Stimulated activated CD8-positive, alpha-beta memory T cell treated with anti-CD3 and anti-CD28 coated beads, Interleukin-7, amount 100 ng/mL, for 1 hour (primary cell): ENCODE data around the gene LEMD3.

Source experiments
- DNase-seq, 2 donors: peaks; one replicate each; pipeline ENCODE4 v3.0.0-alpha.2; 2020; ENCODE audit warnings: low read depth in 2 of 2

Gene LEMD3

DNA sequence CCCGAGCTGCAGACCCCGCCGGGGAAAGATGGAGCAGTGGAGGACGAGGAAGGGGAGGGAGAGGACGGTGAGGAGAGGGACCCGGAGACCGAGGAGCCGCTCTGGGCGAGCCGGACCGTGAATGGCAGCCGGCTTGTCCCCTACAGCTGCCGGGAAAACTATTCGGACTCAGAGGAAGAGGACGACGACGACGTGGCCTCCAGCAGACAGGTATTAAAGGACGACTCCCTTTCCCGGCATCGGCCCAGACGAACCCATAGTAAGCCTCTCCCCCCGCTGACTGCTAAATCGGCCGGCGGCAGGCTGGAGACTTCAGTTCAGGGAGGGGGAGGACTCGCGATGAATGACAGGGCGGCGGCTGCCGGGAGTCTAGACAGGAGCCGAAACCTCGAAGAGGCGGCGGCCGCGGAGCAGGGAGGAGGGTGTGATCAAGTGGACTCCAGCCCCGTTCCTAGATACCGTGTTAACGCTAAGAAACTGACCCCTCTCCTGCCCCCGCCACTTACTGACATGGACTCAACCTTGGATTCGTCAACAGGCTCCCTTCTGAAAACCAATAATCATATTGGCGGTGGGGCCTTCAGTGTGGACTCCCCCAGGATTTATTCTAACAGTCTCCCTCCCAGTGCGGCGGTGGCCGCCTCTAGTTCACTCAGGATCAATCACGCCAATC, 962 bp downstream of the LEMD3 start:
- peak; percentile 25 to 36 for DNase-seq

DNA sequence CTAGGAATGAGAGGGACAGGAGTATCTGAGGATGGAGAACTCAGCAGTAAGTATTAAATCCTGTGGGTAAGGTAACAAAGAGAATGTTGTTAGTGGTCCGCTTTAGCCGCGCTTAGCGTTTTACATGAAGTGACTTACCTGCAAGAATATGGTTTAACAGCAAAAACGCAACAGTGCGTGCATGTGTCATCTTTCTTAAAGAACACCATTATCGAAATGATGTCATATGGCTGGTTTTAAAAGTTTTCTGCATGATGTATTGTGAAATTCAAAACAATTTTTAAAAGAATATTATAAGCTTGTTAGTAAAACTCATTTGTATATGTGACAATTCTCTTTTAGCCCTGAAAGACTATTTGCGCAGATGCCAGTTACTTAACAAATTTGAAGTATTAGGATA, 1.7 kb downstream of the LEMD3 start:
- no peak for DNase-seq

- DNase-seq, result no peak
Observed at GRCh38 chr12:65171870-65172269, 2.5 kb downstream of the LEMD3 start.

DNA sequence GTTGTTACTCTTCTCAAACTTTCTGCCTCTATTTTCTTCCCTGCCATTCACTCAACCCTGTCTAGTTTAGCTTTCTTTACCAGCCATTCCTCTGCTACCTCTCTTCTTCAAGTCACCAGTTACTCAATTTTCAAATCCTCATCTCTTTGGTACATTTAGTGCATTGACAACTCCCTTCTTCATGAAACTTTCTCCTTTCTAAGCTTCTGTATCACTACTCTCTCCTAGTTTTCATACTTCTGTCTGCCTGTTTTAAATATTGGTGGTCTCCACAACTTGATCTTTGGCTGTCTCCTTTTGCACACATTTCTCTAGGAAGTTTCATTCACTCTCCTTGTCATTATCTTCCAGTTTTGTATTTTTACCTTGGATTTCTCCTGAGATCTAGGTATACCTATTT, 6.0 kb downstream of the LEMD3 start:
- no peak for DNase-seq

DNA sequence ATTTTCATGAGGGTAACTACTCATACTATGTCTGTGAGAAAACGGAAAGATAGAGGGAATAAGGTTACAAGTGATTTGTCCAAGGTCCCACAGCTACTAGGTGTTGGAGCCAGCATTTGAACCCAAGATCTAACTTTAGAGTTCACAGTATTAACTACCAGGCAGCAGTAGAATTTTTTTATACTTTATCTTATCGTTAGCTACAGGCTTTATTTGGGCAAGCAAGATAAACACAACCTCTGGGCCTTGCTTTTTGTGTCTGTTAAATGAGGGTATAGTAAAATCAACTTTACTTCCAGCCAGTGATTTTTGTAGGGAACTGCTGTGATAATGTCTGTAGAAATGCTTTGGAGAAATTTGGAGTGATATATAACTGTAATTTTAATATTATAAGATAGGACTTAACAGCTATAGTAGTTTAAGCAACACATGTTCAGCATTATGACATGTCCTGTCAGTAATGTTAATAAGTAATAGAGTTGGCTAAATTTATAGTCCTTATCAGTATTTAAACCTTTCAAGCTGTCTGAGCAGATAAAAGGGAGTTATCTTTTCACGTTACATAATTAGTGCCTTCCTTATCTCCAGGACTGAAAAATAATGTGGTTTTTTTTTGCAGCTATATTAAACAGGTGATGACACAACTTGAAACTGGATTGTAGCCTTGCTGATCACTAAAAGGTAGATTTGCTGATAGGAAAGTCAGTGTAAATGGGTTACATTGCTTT, 12.8 kb downstream of the LEMD3 start:
- DNase-seq, result no peak

DNA sequence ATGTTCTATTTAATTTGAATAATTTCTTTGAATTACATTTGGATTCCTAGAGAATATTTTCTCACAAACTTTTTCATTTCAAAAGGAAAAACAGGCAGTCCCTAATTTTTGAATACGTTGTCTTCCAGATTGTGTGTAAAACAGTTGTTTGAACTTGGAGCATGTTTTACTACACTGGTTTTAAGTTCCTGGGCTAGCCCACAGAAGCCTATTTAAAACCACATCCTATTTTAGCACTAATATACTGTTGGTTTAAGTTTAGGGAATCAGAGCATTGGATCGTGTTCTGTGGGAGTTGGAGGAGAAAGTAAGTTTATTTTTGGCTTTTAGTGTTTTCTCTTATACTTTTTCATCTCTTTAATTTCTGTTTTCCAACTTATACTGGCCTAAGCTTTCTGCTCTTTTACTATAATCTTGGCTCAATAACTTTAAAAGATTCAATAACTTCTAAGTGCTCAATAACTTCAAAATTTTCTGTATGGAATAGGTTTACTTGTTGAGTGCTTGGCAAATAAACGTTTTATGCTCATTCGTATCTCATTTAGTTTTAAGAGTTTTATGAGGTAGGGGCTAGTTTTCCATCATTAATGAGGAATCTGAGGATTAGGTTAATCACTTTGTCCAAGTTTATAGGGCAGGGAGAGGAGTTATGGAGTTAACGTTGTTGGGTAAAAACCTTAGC, 14.9 kb downstream of the LEMD3 start:
- no peak for DNase-seq

GRCh38 chr12:65184858-65185229, 15.5 kb downstream of the LEMD3 start:
- no peak for DNase-seq

DNA sequence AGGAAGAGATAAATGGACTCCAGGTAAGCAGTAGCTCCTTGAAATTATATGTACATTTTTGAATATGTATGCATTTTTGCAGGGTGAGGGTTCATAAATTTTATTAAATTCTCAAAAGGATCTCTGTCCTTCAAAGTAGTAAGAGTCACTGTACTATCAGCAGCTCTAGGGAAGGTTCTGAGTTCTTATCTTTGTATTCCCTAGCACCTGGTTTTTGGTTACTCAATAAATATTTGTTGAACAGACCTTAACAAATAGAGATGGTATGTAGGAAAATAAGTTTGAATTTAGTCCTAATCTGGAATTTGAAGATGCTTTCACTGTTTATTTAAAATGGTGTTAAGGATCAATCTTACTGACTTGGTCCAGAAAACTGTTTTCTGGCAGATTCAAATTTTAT, 18.3 kb downstream of the LEMD3 start:
- no peak for DNase-seq

- no peak for DNase-seq
Observed at GRCh38 chr12:65188179-65188701, 18.9 kb downstream of the LEMD3 start.

DNA sequence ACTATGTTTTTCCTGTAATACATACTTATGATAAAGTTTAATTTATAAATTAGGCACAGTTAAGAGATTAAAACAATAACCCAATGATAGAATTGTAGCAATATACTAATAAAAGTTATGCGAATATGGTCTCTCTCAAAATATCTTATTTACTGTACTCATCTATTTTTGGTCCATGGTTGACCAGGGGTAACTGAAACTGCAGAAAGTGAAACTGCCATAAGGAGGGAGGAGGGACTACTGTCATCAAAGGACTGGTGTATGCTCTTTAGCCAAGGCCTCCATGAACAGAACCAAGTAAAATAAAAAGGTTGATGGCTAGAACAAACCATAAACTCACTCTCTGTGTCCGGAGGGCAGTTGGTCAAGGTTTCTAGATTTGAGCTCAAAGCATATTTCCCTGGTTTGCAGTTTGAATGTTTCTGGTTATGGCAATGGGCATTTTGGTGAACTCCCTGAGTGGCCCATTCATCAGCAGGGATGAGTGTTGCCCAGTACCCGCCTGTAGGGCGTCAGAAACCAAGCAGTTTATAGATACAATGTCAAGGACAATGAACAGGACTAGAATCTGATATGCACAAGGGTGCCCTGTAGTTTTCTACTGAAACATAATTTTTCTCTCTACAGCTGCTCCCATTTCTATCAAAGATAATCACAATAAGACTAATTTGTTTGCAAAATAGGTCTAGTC, 19.8 kb downstream of the LEMD3 start:
- no peak for DNase-seq

- DNase-seq, result no peak
Observed at GRCh38 chr12:65192963-65193516, 23.7 kb downstream of the LEMD3 start.

GRCh38 chr12:65194949-65195348, 25.6 kb downstream of the LEMD3 start:
- DNase-seq, result no peak

GRCh38 chr12:65195387-65196055, 26.1 kb downstream of the LEMD3 start:
- DNase-seq, result no peak

DNA sequence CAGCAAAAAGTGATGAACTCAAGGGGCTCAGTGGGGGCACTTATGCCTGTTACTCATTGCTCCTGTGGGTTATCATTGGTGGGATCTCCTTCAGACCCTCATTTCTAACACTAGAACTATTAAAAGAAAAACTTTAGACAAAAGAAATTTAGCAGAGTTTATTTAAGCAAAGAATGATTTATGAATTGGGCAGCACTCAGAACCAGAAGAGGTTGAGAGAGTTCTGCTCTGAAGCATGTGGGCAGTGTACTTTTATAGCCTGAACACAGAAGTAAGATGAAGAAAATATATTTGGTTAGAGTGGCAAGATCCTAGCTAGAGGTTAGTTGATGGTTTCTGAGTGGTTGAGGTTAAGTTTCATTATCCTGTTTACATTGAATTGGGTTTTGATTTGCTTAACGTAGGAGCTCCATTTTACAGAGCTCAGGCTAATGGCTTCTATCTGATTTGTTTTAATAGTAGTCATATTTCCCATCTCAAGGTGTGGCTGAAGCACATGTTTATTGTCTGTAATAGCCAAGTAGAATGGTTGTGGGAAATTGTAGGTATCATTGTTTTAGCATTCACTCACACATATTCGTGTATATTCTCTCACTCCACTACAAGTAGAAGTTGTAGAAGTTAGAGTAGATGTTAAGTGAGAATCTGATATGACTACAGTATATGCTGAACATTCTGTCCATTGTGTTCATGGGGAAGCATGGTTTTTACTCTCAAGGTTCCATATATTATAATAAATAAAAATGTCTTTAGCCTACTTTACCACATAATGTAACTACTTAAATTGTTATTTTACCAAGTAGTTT, 27.6 kb downstream of the LEMD3 start:
- no peak for DNase-seq

- DNase-seq, result no peak
Observed at GRCh38 chr12:65199604-65200003, 30.2 kb downstream of the LEMD3 start.

- DNase-seq, result no peak
Observed at GRCh38 chr12:65200007-65200665, 30.8 kb downstream of the LEMD3 start.

DNA sequence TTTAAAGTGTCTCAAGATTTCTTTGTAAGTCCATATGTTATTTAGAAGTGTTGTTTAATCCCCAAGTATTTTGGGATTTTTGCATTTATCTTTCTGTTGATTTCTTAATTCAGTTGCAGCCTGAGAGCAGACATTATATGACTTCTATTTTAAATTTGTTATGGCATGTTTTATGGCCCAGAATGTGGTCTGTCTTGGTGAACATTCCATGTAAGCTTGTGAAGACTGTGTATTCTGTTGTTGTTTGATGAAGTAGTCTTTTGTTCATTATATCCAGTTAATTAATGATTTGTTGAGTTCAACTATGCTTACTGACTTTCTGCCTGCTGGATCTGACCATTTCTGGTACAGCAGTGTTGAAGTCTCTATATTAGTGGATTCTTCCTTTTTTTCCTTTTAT, 34.0 kb downstream of the LEMD3 start:
- DNase-seq, result no peak

- no peak for DNase-seq
Observed at GRCh38 chr12:65204886-65205525, 35.6 kb downstream of the LEMD3 start.

DNA sequence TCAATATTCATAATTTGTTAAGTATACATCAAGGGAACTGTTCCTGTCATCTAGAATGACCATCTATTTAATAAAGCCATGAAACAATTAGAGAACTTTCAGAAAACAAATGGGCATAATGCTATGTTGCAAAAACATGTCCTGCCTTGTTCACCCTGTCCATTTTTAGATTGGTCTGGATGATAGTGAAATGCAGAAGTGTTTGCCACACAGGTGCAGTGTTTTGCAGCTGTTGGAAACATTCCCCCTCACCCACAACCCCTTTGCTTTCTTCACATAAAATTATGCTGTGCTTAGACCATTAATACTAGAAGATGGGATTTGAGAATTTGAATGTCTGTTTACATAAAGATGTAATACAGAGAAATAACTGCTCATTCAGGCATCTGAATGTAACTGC, 36.5 kb downstream of the LEMD3 start:
- DNase-seq, result no peak
